ENCODE measurements around the gene ATXN1. TPM values are rescaled to one million over a fixed set of nuclear protein-coding genes. Genes with fewer than 3 reads are reported as not detected.

Gene ATXN1
- total and polyA plus RNA-seq, 7 experiments from 2014 or later = 1.5 to 82.7 (median 42.4) TPM

DNA sequence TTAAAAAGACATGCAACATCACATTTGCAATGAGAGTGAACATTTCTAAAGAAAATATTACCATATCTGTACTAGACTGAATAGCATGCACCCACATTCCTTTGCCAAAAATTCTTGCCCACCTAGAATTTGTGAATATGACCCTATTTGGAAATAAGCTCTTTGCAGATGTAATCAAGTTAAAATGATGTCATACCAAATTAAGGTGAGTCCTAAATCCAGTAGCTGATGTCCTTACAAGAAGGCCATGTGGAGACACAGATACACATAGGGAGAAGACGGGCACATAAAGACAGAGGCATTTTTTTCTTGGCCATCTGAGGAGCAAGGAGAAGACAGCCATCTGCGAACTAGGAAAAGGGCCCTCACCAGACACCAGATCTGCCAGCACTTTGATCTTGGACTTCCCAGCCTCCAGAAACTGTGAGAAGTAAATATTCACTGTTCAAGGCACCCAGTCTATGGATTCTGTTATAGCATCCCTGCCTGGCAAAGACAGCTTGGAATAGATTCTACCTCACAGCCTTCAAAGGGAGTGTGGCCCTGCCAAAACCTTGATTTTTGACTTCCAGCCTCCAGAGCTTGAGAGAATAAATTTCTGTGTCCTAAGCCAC is 22.8 kb upstream of the ATXN1 start:
- Mint-ChIP-seq H3K4me3 (no peak overlapping the region), H3K9me3 (peaks cover 0 to 15% (median 6%) of the 10 kb centered on the region in 11 donors), H3K36me3 (peaks cover 3 to 10% (median 4%) of the 10 kb centered on the region in 5 donors), H3K27ac (no peak overlapping the region), H3K4me1 (peaks cover 0 to 3% (median 0%) of the 10 kb centered on the region in 7 donors), H3K27me3 (peaks cover 0 to 11% (median 0%) of the 10 kb centered on the region in 5 donors)
- H3K27me3 ChIP-seq (ENCODE audit: control insufficient read depth in 2 of 2, insufficient read depth in 2 of 2, low read length in 2 of 2) = no peaks in the 10 kb centered on the region
- ChIA-PET POLR2A (no interaction called here), CTCF (no interaction called here)
- H3K36me3 ChIP-seq (ENCODE audit: control insufficient read depth in 2 of 3, insufficient read depth in 3 of 3, low read length in 3 of 3) = no peaks in the 10 kb centered on the region
- no peaks in the 10 kb centered on the region for H3K9me3 ChIP-seq (ENCODE audit: control insufficient read depth in 2 of 3, low read length in 3 of 3)
- no peaks in the 10 kb centered on the region for H3K4me1 ChIP-seq (ENCODE audit: control insufficient read depth in 2 of 2, insufficient read depth in 2 of 2, low read length in 2 of 2)
- no peak for ATAC-seq
- intact Hi-C loops (cut with micrococcal nuclease) = no loop called here
- H3K4me3 ChIP-seq (ENCODE audit: low read length) = no peak overlapping the region
- H3K27ac ChIP-seq (ENCODE audit: low read depth, low read length) = no peak overlapping the region
- DNase-seq = no peak

DNA sequence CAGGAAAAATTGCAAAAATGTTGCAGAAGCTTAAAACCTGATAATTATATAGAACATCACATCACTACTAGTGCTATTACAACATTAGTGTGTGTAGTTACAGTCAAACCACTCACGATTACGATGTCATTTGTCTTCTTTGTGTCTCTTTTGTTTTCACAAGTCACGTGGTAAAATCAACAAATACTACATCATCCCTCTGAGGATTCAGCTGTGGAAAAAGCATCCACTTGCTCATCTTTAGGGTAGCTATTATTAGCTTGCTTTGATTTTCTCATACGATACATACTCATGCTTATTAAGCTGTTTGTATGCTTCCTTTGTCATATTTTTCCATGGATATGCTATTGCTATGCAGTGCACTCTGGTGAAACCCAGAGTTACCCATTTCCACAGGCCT is 22.2 kb upstream of the ATXN1 start:
- intact Hi-C loops (cut with micrococcal nuclease) = no loop called here
- Mint-ChIP-seq H3K36me3 (peaks cover 3 to 10% (median 4%) of the 10 kb centered on the region in 5 donors), H3K9me3 (peaks cover 0 to 15% (median 6%) of the 10 kb centered on the region in 11 donors), H3K4me3 (no peak overlapping the region), H3K27ac (no peak overlapping the region), H3K4me1 (peaks cover 0 to 3% (median 0%) of the 10 kb centered on the region in 7 donors), H3K27me3 (peaks cover 0 to 14% (median 0%) of the 10 kb centered on the region in 5 donors)
- DNase-seq (no peak), ATAC-seq (no peak)
- H3K9me3 ChIP-seq (ENCODE audit: control insufficient read depth in 2 of 3, low read length in 3 of 3) = no peaks in the 10 kb centered on the region
- ChIA-PET POLR2A (no interaction called here), CTCF (interaction anchor here (0.6 kb wide), 1 partner anchor 1106 kb away, joined by 3 read pairs; no protein-coding TSS in a partner anchor)
- H3K4me3 ChIP-seq (ENCODE audit: low read length) = no peak overlapping the region
- H3K27ac ChIP-seq (ENCODE audit: low read depth, low read length) = no peak overlapping the region
- H3K36me3 ChIP-seq (ENCODE audit: control insufficient read depth in 2 of 3, insufficient read depth in 3 of 3, low read length in 3 of 3) = no peaks in the 10 kb centered on the region
- no peaks in the 10 kb centered on the region for H3K4me1 ChIP-seq (ENCODE audit: control insufficient read depth in 2 of 2, insufficient read depth in 2 of 2, low read length in 2 of 2)
- no peaks in the 10 kb centered on the region for H3K27me3 ChIP-seq (ENCODE audit: control insufficient read depth in 2 of 2, insufficient read depth in 2 of 2, low read length in 2 of 2)

DNA sequence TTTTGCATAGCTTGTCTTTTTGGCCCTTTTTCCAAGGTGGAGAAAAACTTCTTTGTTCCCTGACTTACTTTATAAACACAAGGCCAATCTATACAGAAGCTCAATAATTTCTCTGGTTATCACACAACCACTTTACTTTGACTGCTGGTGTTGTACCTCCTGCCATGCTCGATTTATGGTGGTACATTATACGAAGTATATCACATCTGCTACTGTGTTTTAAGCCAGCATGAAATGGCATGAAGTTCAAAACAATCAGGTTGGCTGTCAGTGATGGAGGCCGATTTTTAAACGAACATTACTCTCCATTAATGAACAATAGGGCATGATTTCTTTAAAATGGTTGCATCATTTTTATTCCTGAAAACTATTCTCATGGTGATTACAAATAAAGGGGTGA is 21.0 kb upstream of the ATXN1 start:
- peaks cover 0 to 4% (median 3%) of the 10 kb centered on the region in 5 donors for H3K36me3 Mint-ChIP-seq
- H3K4me3 Mint-ChIP-seq = no peak overlapping the region
- DNase-seq (no peak), ATAC-seq (no peak)
- H3K4me1 Mint-ChIP-seq = peaks cover 0 to 2% (median 0%) of the 10 kb centered on the region in 7 donors
- peaks cover 0 to 8% (median 2%) of the 10 kb centered on the region in 11 donors for H3K9me3 Mint-ChIP-seq
- CTCF ChIA-PET = interaction anchor here (0.7 kb wide), 1 partner anchor 35 kb away, joined by 3 read pairs; no protein-coding TSS in a partner anchor
- intact Hi-C loops (cut with micrococcal nuclease) = no loop called here
- no peaks in the 10 kb centered on the region for H3K36me3 ChIP-seq (ENCODE audit: control insufficient read depth in 2 of 3, insufficient read depth in 3 of 3, low read length in 3 of 3)
- H3K9me3 ChIP-seq (ENCODE audit: control insufficient read depth in 2 of 3, low read length in 3 of 3) = no peaks in the 10 kb centered on the region
- no peaks in the 10 kb centered on the region for H3K4me1 ChIP-seq (ENCODE audit: control insufficient read depth in 2 of 2, insufficient read depth in 2 of 2, low read length in 2 of 2)
- POLR2A ChIA-PET = no interaction called here
- H3K27ac ChIP-seq (ENCODE audit: low read depth, low read length) = no peak overlapping the region
- H3K27me3 ChIP-seq (ENCODE audit: control insufficient read depth in 2 of 2, insufficient read depth in 2 of 2, low read length in 2 of 2) = no peaks in the 10 kb centered on the region
- no peak overlapping the region for H3K27ac Mint-ChIP-seq
- H3K27me3 Mint-ChIP-seq = peaks cover 0 to 16% (median 0%) of the 10 kb centered on the region in 5 donors
- H3K4me3 ChIP-seq (ENCODE audit: low read length) = no peak overlapping the region

DNA sequence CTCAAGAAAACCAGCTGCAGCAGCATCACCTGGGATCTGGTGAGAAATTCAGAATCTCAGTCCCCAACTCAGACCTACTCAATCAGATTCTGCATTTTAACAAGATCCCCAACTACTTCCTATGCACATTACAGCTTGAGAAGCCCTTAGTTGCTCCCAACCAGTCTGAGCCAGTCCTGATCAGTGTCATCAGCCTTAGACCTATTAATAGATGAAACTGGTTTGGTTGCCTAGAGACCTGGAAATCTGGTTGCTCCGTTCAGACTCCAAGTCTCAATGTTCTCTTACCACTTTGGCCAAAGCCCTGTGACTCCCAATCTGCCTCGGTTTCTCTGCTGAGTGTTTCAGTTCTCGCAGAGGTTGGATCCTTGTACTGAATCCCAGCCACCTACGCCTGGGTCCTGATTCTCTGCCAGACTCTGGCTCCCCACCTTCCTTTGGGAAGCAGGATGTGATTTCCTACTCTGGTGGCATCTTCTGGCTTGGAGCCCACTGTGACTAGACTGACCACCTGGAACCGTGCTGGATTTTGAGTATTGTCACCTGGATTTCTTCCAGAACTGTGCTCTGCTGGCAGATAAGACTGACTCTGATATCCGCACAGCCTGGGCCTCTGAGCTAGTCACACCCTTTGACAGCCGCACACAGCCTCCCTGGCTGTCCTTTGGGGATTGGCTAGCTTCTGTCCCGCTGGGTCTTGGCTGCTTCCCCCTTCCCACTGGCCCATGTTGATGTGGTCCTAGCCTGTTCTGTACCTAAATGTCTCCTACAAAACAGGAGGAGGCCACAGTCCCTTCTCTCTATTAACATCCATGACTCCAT is 20.3 kb upstream of the ATXN1 start:
- Mint-ChIP-seq H3K27ac (no peak overlapping the region), H3K27me3 (peaks cover 0 to 22% (median 0%) of the 10 kb centered on the region in 5 donors), H3K4me1 (peaks cover 0 to 2% (median 0%) of the 10 kb centered on the region in 7 donors), H3K9me3 (peaks cover 0 to 8% (median 2%) of the 10 kb centered on the region in 11 donors), H3K4me3 (no peak overlapping the region), H3K36me3 (peaks cover 0 to 4% (median 0%) of the 10 kb centered on the region in 5 donors)
- Histone ChIP-seq H3K27me3 (ENCODE audit: control insufficient read depth in 2 of 2, insufficient read depth in 2 of 2, low read length in 2 of 2) (no peaks in the 10 kb centered on the region), H3K36me3 (ENCODE audit: control insufficient read depth in 2 of 3, insufficient read depth in 3 of 3, low read length in 3 of 3) (no peaks in the 10 kb centered on the region), H3K4me3 (ENCODE audit: low read length) (no peak overlapping the region), H3K9me3 (ENCODE audit: control insufficient read depth in 2 of 3, low read length in 3 of 3) (no peaks in the 10 kb centered on the region), H3K4me1 (ENCODE audit: control insufficient read depth in 2 of 2, insufficient read depth in 2 of 2, low read length in 2 of 2) (no peaks in the 10 kb centered on the region), H3K27ac (ENCODE audit: low read depth, low read length) (no peak overlapping the region)
- DNase-seq (no peak), ATAC-seq (no peak)
- ChIA-PET CTCF (interaction anchor here (0.7 kb wide), 1 partner anchor 35 kb away, joined by 3 read pairs; no protein-coding TSS in a partner anchor), POLR2A (no interaction called here)
- intact Hi-C loops (cut with micrococcal nuclease) = no loop called here

DNA sequence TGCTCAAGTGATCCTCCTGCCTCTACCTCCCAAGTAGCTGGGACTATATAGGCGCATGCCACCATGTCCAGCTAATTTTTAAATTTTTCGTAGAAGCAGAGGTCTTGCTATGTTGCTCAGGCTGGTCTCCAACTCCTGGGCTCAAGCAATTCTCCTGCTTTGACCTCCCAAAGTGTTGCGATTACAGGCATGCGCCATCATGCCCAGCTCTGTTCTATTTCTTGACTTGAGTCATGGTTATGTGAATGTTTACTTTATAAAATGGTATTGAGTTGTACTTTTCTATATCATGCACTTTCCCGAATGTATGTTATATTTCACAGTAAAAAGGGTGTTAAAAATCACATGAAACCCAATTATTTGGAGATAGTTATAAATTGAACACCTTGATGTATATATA is 17.3 kb upstream of the ATXN1 start:
- no peaks in the 10 kb centered on the region for H3K9me3 ChIP-seq (ENCODE audit: control insufficient read depth in 2 of 3, low read length in 3 of 3)
- CTCF ChIA-PET = interaction anchor here (1.0 kb wide), 1 partner anchor 10 kb away, joined by 3 read pairs; no protein-coding TSS in a partner anchor
- H3K4me1 Mint-ChIP-seq = peaks cover 0 to 2% (median 0%) of the 10 kb centered on the region in 7 donors
- no peak overlapping the region for H3K27ac ChIP-seq (ENCODE audit: low read depth, low read length)
- POLR2A ChIA-PET = no interaction called here
- H3K9me3 Mint-ChIP-seq = peaks cover 0 to 8% (median 2%) of the 10 kb centered on the region in 11 donors
- H3K36me3 Mint-ChIP-seq = peaks cover 0 to 4% (median 0%) of the 10 kb centered on the region in 5 donors
- H3K27me3 ChIP-seq (ENCODE audit: control insufficient read depth in 2 of 2, insufficient read depth in 2 of 2, low read length in 2 of 2) = no peaks in the 10 kb centered on the region
- H3K4me1 ChIP-seq (ENCODE audit: control insufficient read depth in 2 of 2, insufficient read depth in 2 of 2, low read length in 2 of 2) = no peaks in the 10 kb centered on the region
- H3K27ac Mint-ChIP-seq = no peak overlapping the region
- peaks cover 0 to 26% (median 0%) of the 10 kb centered on the region in 5 donors for H3K27me3 Mint-ChIP-seq
- no peaks in the 10 kb centered on the region for H3K36me3 ChIP-seq (ENCODE audit: control insufficient read depth in 2 of 3, insufficient read depth in 3 of 3, low read length in 3 of 3)
- no peak overlapping the region for H3K4me3 ChIP-seq (ENCODE audit: low read length)
- intact Hi-C loops (cut with micrococcal nuclease) = no loop called here
- no peak overlapping the region for H3K4me3 Mint-ChIP-seq
- DNase-seq = no peak
- ATAC-seq = no peak

DNA sequence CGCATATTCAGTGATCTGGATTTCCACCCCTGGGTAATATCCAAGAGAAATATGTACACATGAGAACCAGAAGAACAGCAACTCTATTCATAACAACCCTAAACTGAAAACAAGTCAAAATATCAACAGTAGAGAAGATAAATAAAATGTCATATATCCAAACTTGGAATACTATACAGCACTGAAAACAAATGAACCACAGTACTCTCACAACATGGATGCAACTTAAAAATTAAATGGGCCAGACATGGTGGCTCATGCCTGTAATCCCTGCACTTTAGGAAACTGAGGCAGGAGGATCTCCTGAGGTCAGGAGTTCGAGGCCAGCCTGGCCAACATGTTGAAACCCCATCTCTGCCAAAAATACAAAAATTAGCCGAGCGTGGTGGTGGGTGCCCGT is 16.5 kb upstream of the ATXN1 start:
- ChIA-PET CTCF (interaction anchor here (1.0 kb wide), 1 partner anchor 9 kb away, joined by 3 read pairs; no protein-coding TSS in a partner anchor), POLR2A (no interaction called here)
- peaks cover 0 to 2% (median 0%) of the 10 kb centered on the region in 7 donors for H3K4me1 Mint-ChIP-seq

More for the DNA sequence above, 16.5 kb upstream of the ATXN1 start:
- Histone ChIP-seq H3K27me3 (ENCODE audit: control insufficient read depth in 2 of 2, insufficient read depth in 2 of 2, low read length in 2 of 2) (no peaks in the 10 kb centered on the region), H3K36me3 (ENCODE audit: control insufficient read depth in 2 of 3, insufficient read depth in 3 of 3, low read length in 3 of 3) (no peaks in the 10 kb centered on the region), H3K4me3 (ENCODE audit: low read length) (no peak overlapping the region), H3K9me3 (ENCODE audit: control insufficient read depth in 2 of 3, low read length in 3 of 3) (no peaks in the 10 kb centered on the region), H3K27ac (ENCODE audit: low read depth, low read length) (no peak overlapping the region), H3K4me1 (ENCODE audit: control insufficient read depth in 2 of 2, insufficient read depth in 2 of 2, low read length in 2 of 2) (no peaks in the 10 kb centered on the region)
- intact Hi-C loops (cut with micrococcal nuclease) = no loop called here
- DNase-seq (no peak), ATAC-seq (no peak)
- peaks cover 0 to 8% (median 2%) of the 10 kb centered on the region in 11 donors for H3K9me3 Mint-ChIP-seq
- peaks cover 0 to 28% (median 0%) of the 10 kb centered on the region in 5 donors for H3K27me3 Mint-ChIP-seq
- H3K4me3 Mint-ChIP-seq = no peak overlapping the region
- no peak overlapping the region for H3K27ac Mint-ChIP-seq
- peaks cover 0 to 4% (median 2%) of the 10 kb centered on the region in 5 donors for H3K36me3 Mint-ChIP-seq
